Transverse colon (tissue), 4 donors: ENCODE results near the gene RSPO4.

ENCODE experiments used
- CTCF ChIP-seq, 5 experiments: fragments of 200-600 bp in 3 of 5; fragments of 450-650 bp in 2 of 5; sonication (generic) in 3 of 5; IDR thresholded peaks; 1 replicate in 2 of 5; 2 replicates in 3 of 5; pipeline ENCODE4 v1.5.1; 2016 to 2017; ENCODE audit warnings: antibody characterized with exemption in 5 of 5, inconsistent platforms in 3 of 5, mild to moderate bottlenecking in 2 of 5, moderate library complexity in 1 of 5
- EP300 ChIP-seq: sonication (generic); formaldehyde crosslinking; IDR thresholded peaks from one replicate; pipeline ENCODE4 v1.6.1; 2017; ENCODE audit warnings: antibody characterized with exemption, low read depth
- POLR2AphosphoS5 ChIP-seq, 3 donors: sonication (generic); formaldehyde crosslinking; IDR thresholded peaks; one replicate each; pipeline ENCODE4 v1.6.1; 2016; ENCODE audit warnings: antibody characterized with exemption in 3 of 3

GRCh38 chr20:967796-968742, 34.0 kb downstream of the RSPO4 start:
- no peak for TF ChIP-seq POLR2AphosphoS5 (IDR thresholded peaks at IDR 0.05)
- TF ChIP-seq EP300, result no peak
- no peak for TF ChIP-seq CTCF (IDR thresholded peaks at IDR 0.05)
